NOMO-1 treated with DMSO at 0.1 percent for 48 hours (cell line): ENCODE results near the gene KRTAP4-11.
"Not testable (repeated sequence)": the region's sequence is repeated elsewhere in the genome, so short reads cannot be mapped to it uniquely, and the experiment has no call there.

Experiments used
- DNase-seq: peaks from one replicate; lab custom pipeline; 2025; ENCODE audit not compliant: unreplicated experiment; lab: John Stamatoyannopoulos, UW

The KRTAP4-11 gene

DNA sequence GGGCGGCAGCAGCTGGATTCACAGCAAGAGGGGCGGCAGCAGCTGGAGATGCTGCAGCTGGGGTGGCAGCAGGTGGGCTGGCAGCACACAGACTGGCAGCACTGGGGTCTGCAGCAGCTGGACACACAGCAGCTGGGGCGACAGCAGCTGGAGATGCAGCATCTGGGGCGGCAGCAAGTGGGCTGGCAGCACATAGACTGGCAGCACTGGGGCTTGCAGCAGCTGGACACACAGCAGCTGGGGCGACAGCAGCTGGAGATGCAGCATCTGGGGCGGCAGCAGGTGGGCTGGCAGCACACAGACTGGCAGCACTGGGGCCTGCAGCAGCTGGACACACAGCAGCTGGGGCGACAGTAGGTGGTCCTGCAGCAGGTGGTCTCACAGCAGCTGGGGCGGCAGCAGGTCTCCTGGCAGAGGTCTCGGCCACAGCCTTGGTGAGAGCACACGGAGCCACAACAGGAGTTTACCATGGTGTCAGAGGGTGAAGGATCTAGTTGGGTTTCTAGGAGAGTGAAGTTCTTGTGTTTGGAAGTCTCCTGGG is at the start of gene KRTAP4-11:
TSS of gene KRTAP4-11 (minus strand) at position 528 of the 541 bp plus-strand sequence. CDS start at position 470, 58 bp downstream.
- DNase-seq: not testable (repeated sequence)

- DNase-seq: no peak
These were observed 49.4 kb upstream of the KRTAP4-11 start for GRCh38 chr17:41167561-41167960.

GRCh38 chr17:41163828-41164227 is 45.7 kb upstream of the KRTAP4-11 start:
- DNase-seq: no peak

- DNase-seq: no peak
These were observed 42.5 kb upstream of the KRTAP4-11 start, which contains the start of gene KRTAP4-4 for GRCh38 chr17:41160648-41161047. TSS of gene KRTAP4-4 (minus strand) at chr17:41160748. CDS start at chr17:41160691, 57 bp downstream.

GRCh38 chr17:41160190-41160589 is 42.0 kb upstream of the KRTAP4-11 start:
- DNase-seq: not testable (repeated sequence)

GRCh38 chr17:41153856-41154255 is 35.7 kb upstream of the KRTAP4-11 start:
- no peak for DNase-seq

- DNase-seq: no peak
These were observed 33.4 kb upstream of the KRTAP4-11 start for GRCh38 chr17:41151525-41151924.

GRCh38 chr17:41150026-41150425 is 31.9 kb upstream of the KRTAP4-11 start:
- DNase-seq: no peak

DNA sequence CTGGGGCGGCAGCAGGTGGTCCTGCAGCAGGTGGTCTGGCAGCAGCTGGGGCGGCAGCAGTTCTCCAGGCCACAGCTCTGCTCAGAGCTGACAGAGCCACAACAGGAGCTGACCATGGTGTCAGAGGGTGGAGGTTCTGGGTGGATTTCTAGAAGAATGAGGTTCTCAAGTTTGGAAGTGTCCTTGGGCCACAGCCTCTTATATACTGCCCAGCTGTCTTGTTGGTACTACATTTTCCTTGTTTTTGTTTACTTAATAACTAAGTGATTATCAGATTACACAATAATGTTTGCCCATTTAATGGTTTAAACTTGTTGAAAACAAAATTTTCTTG is 31.4 kb upstream of the KRTAP4-11 start, which contains the start of gene KRTAP4-5:
TSS of gene KRTAP4-5 (minus strand) at position 174 of the 334 bp plus-strand sequence. CDS start at position 116, 58 bp downstream.
- no peak for DNase-seq

DNA sequence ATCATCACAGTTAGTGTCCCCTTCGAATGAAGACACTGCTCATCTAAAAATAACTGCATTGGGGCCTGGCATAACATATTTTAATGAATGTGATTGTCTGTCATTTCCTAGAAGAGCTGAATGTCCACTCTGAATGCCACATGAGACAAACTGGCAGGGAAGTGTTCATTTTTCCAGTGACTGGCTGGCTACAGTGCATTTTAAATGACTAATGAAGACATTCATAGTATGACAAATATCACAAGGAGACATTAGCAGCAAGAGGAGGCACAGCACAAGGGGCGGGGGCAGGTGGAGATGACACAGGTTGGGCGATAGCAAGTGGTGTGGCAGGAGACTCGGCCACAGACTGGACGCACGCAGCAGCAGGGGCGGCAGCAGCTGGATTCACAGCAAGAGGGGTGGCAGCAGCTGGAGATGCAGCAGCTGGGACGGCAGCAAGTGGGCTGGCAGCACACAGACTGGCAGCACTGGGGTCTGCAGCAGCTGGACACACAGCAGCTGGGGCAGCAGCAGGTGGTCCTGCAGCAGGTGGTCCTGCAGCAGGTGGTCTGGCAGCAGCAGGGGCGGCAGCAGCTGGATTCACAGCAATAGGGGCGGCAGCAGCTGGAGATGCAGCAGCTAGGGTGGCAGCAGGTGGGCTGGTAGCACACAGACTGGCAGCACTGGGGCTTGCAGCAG is 30.9 kb upstream of the KRTAP4-11 start:
- DNase-seq: not testable (repeated sequence)

GRCh38 chr17:41147531-41148204 is 29.5 kb upstream of the KRTAP4-11 start:
- no peak for DNase-seq

GRCh38 chr17:41145261-41145660 is 27.1 kb upstream of the KRTAP4-11 start:
- DNase-seq: no peak

- DNase-seq: no peak
These were observed 26.7 kb upstream of the KRTAP4-11 start for GRCh38 chr17:41144846-41145245.

DNA sequence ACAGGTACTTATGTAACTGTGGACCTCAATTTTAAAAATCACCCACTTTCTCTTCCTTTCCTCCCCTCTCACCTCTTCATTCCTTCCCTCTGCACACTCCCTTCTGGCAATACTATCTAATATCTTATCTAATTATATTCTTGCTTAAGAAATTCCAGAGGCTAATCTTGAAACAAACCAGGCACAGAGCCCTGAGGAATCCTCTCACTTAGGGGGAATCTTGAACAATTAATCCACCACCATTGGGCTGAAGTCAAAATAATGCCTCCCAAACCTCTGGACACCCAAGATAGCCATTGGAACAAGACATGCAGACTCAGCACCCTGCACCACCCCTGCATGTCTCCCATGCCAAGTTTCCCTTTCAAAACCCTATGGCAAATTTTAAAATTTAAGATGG is 23.2 kb upstream of the KRTAP4-11 start:
- no peak for DNase-seq

DNA sequence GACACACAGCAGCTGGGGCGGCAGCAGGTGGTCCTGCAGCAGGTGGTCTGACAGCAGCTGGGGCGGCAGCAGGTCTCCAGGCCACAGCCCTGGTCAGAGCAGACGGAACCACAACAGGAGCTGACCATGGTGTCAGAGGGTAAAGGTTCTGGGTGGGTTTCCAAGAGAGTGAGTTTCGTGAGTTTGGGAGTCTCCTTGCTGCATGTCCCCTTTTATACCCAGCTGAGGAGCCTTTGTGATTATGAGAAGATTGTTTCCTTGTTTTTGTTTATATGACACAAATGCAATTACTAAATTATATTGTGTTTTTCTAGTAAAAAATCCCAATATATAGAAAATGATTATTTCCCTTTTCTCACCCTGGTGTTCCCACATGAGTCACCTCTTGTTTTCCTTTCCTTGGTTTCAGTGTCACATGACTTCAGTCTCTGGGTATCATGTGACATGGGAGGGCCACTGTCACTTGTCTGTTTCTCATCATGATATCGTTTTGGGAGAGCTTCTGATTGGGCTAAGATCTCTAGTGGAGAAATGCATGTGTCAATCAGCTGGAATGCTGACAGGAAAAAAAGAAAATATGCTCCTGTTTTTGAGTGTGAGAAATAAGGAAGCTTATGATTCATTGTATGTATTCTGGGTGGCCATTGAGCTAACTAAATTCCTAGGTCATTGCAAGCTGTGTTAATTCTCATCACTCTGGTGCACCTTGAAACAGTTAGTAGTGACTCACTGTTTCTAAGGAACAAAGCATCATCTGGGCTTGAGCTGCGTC is 22.4 kb upstream of the KRTAP4-11 start, which contains the start of gene KRTAP4-6:
TSS of gene KRTAP4-6 (minus strand) at position 185 of the 772 bp plus-strand sequence. CDS start at position 128, 57 bp downstream.
- DNase-seq: no peak

DNA sequence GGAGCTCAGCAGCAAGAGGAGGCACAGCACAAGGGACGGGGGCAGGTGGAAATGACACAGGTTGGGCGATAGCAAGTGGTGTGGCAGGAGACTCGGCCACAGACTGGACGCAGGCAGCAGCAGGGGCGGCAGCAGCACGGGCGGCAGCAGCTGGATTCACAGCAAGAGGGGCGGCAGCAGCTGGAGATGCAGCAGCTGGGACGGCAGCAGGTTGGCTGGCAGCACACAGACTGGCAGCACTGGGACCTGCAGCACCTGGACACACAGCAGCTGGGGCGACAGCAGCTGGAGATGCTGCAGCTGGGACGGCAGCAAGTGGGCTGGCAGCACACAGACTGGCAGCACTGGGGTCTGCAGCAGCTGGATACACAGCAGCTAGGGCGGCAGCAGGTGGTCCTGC is 21.7 kb upstream of the KRTAP4-11 start:
- DNase-seq: not testable (repeated sequence)

GRCh38 chr17:41133880-41134735 is 15.9 kb upstream of the KRTAP4-11 start:
- DNase-seq: no peak

DNA sequence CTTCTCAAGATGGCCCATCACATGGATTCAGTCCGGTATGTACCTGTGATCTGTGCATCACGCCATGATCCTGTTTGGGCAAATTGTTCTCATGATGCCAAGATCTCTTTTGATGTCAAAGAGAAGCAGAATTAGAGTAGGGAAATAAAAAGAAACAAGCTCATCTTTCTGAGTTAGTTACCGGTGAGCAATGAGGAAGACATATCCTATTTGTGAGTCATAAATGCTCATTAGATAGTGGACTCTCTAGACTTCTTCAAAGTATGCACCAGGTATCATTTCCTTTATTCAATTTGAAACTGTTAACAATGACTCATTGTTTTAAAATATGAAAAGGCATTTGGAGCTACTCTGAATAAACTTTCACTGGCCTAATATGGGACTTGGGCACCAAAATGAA is 13.8 kb upstream of the KRTAP4-11 start:
- DNase-seq: peak; percentile 35

DNA sequence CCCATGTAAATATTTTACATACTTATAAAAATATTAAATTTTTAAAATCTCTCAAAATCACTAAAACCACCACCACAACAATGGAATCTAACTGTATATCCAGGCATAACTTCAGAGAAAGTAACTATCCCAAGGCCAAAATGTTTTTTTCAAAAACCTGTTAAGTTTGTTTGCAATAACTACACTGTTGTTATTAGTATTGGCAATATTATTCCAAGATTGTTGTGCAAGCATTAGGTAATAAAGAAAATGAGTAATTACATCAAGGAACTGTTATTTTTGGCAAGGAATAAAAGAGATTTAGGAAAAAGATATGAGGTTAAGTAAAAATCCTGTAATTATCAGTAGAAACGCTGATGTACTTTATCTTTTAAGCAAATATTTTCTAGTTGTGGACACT is 9.2 kb upstream of the KRTAP4-11 start:
- no peak for DNase-seq

DNA sequence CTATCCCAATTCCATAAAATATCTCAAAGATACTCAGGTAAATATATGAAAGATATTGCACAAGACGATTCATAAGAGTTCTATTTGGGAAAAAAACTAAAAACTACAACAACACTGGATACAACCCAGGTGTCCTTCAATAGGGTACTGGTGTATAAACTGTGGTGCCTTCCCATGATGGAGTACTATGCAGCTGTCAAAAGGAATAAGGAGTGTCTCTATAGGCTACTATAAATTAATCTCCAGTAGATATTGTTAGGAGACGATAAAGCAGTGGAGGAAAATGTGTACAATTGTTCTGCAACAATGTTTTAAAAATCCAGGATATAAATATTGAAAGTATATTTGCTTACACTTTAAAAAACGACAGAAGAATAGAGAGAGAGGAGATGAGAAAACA is 8.2 kb upstream of the KRTAP4-11 start:
- DNase-seq: no peak
